Dendritic cell treated with granulocyte-macrophage colony-stimulating factor and Interleukin-4, amounts not matched to agents 40 ng/mL and 50 ng/mL, for 4 days (primary cell): ENCODE results near the gene KRT38.
"Not testable (repeated sequence)": the region's sequence is repeated elsewhere in the genome, so short reads cannot be mapped to it uniquely, and the experiment has no call there.

Experiments
- H3K27ac Mint-ChIP-seq: one replicate; pipeline ENCODE4 v1.8.0; 2022; ENCODE audit warnings: mild to moderate bottlenecking, mixed read lengths
- H3K27me3 Mint-ChIP-seq: one replicate; pipeline ENCODE4 v1.8.0; 2022; ENCODE audit warnings: mild to moderate bottlenecking, mixed read lengths
- H3K36me3 Mint-ChIP-seq: one replicate; pipeline ENCODE4 v1.8.0; 2022; ENCODE audit warnings: low read depth, mixed read lengths
- H3K4me1 Mint-ChIP-seq: one replicate; pipeline ENCODE4 v1.8.0; 2022; ENCODE audit warnings: low read depth, mixed read lengths
- H3K4me3 Mint-ChIP-seq: one replicate; pipeline ENCODE4 v1.8.0; 2022; ENCODE audit warnings: mild to moderate bottlenecking, moderate library complexity, mixed read lengths
- H3K9me3 Mint-ChIP-seq: one replicate; pipeline ENCODE4 v1.8.0; 2022; ENCODE audit warnings: mixed read lengths
- intact Hi-C: fragments of 100-400 bp; cut with micrococcal nuclease; formaldehyde crosslinking; loops from one replicate; pipeline ENCODE4 v1.15.0; 2022

Gene KRT38

DNA sequence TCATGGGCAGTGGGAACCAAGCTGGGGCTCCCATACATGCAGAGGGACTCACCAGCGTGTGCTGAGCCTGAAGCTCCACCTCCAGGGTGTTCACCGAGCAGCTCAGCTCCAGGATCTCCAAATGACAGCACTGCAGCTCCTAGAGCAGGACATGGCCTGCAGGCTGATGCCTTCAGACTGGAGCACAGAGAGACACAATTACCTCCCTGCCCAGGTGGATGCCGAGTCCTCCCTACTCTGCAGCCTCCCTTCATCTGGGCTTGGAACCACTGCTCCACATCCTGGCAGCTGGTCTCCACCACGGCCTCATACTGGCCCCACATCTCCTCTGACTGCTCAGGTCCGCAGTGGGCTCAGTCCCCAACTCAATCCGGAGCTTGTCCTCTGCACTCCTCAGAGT is 8.2 kb upstream of the KRT38 start:
- H3K36me3 Mint-ChIP-seq, result no peaks in the 10 kb centered on the region
- H3K27me3 Mint-ChIP-seq, result peaks cover 29% of the 10 kb centered on the region
- H3K27ac Mint-ChIP-seq, result no peak overlapping the region
- H3K4me3 Mint-ChIP-seq, result no peak overlapping the region
- intact Hi-C loops, result no loop called here
- no peaks in the 10 kb centered on the region for H3K9me3 Mint-ChIP-seq
- peaks cover 6% of the 10 kb centered on the region for H3K4me1 Mint-ChIP-seq

DNA sequence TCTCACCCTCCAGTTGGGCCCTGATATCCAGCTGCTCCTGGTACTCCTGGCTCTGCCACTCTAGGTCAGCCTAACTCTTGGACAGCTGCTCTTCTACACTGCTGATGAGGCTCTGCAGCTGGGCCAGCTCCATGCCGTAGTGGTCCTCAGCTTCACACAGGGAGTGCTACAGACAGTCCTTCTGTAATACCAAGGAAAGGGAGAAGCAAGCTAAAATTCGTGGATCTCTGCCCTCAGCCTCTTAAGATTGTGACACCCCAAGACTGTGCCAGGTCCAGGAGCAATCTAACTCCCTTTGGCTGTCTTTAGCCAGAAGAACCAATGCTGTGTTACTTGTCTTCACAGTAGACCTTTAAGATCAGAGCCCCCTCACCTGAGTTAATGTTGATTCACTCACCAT is 7.7 kb upstream of the KRT38 start:
- no peaks in the 10 kb centered on the region for H3K9me3 Mint-ChIP-seq
- H3K36me3 Mint-ChIP-seq, result no peaks in the 10 kb centered on the region
- H3K27me3 Mint-ChIP-seq, result peaks cover 28% of the 10 kb centered on the region
- H3K4me3 Mint-ChIP-seq, result no peak overlapping the region
- peaks cover 6% of the 10 kb centered on the region for H3K4me1 Mint-ChIP-seq
- H3K27ac Mint-ChIP-seq, result no peak overlapping the region
- intact Hi-C loops, result no loop called here

DNA sequence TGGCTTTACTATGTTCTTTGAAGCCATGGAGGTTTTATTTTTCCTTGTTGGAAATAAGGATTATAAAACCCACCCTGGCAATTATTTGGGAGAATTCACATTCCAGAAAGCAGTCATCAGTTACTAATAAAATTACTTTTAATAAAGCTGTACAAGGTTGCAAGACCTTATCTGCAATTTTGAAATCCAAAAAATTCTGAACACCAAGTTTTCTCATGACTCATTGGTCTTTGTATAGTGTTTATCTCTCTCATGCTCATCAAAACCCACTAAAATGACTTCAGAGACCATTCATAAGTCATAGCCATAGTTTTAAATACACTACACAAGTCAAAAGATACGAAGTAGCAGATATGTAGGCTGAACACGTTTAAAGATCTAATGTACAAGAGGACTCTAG is 6.0 kb upstream of the KRT38 start:
- H3K4me3 Mint-ChIP-seq, result no peak overlapping the region
- H3K4me1 Mint-ChIP-seq, result no peaks in the 10 kb centered on the region
- H3K27ac Mint-ChIP-seq, result no peak overlapping the region
- H3K27me3 Mint-ChIP-seq, result peaks cover 28% of the 10 kb centered on the region
- no peaks in the 10 kb centered on the region for H3K36me3 Mint-ChIP-seq
- intact Hi-C loops, result no loop called here
- no peaks in the 10 kb centered on the region for H3K9me3 Mint-ChIP-seq

DNA sequence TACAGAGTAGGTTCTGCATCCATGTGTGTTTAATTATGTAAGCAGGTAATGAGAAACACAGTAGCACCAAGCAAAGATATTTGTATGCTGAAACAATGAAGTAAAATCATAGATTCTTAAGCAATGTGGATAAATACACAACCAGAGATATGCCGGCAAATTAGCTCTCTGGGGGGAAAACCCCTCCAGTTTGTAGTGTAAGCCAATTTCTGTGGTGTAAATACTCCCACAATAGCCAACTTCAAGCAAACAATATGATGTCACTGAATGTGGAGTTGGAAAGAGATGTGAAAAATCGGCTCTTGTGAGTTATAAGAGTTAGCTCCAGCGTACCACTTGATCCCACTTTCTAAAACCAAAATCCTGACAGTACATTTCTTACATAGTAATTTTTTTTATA is 3.9 kb upstream of the KRT38 start:
- Mint-ChIP-seq H3K4me1 (no peaks in the 10 kb centered on the region), H3K4me3 (no peak overlapping the region), H3K9me3 (no peaks in the 10 kb centered on the region), H3K27ac (no peak overlapping the region), H3K27me3 (peaks cover 30% of the 10 kb centered on the region), H3K36me3 (no peaks in the 10 kb centered on the region)
- intact Hi-C loops, result no loop called here

DNA sequence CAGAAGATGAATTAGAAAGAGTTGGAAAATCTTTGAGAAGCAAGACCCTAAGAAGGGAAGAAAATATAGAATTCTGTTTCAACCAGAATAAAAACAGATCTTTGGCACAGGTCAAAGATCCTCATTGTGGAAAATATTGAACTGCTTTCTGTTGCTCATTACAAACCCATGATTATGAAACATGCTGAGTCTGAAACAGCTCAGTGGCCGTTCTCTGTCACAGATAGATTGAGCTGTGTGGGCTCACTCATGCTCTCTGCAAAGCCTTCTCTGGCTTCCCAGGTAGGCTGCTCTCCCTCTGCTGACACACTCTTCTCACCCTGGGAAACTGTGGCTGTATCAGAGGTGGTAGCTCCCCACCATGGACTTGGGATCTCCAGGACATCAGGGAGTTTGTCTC is 3.4 kb upstream of the KRT38 start:
- H3K4me3 Mint-ChIP-seq, result no peak overlapping the region
- H3K4me1 Mint-ChIP-seq, result no peaks in the 10 kb centered on the region
- intact Hi-C loops, result no loop called here
- peaks cover 28% of the 10 kb centered on the region for H3K27me3 Mint-ChIP-seq
- H3K9me3 Mint-ChIP-seq, result no peaks in the 10 kb centered on the region
- no peak overlapping the region for H3K27ac Mint-ChIP-seq
- no peaks in the 10 kb centered on the region for H3K36me3 Mint-ChIP-seq

DNA sequence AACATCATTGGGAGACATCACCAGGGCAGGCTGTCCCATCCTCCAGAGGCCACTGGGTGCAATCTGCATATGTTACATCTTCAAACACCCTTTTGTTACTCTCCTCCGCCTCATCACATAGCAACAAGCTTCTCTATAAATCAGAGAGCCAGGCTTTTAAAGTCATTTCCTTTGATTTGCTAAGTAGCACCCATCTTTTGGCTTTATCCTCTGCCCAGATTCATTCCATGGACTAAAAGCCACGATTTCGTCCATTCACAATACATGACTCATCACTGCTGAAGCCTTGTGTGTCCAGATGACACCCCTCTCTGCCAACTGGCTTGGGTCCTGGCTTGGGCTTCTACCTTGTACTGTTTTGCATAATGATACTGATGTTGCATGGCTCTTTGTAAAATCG is 2.0 kb upstream of the KRT38 start:
- H3K36me3 Mint-ChIP-seq, result no peaks in the 10 kb centered on the region
- no peaks in the 10 kb centered on the region for H3K4me1 Mint-ChIP-seq
- H3K27ac Mint-ChIP-seq, result no peak overlapping the region
- no peaks in the 10 kb centered on the region for H3K9me3 Mint-ChIP-seq
- intact Hi-C loops, result no loop called here
- H3K4me3 Mint-ChIP-seq, result no peak overlapping the region
- H3K27me3 Mint-ChIP-seq, result peaks cover 27% of the 10 kb centered on the region

DNA sequence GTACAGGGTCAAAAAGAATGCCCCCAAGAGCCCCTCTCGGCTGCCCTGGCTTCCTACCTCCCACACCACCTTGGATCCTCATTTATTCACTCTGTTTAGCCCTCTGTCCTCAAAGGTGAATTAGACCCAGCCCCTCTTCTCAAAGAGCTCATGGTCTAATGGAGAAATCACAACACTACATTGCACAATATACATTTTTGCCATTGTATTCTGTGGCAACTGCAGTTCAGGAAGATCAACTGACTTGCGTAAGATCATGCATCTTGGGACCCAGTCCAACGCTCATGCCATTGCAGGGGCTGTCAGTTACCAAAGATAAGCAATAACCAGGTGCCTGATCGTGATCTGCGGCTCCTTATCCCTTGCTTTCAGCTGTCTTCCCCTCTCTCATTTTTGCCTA is 1.4 kb downstream of the KRT38 start:
- Mint-ChIP-seq H3K4me3 (no peak overlapping the region), H3K4me1 (no peaks in the 10 kb centered on the region), H3K36me3 (no peaks in the 10 kb centered on the region), H3K27me3 (peaks cover 18% of the 10 kb centered on the region), H3K9me3 (no peaks in the 10 kb centered on the region), H3K27ac (no peak overlapping the region)
- intact Hi-C loops, result no loop called here

DNA sequence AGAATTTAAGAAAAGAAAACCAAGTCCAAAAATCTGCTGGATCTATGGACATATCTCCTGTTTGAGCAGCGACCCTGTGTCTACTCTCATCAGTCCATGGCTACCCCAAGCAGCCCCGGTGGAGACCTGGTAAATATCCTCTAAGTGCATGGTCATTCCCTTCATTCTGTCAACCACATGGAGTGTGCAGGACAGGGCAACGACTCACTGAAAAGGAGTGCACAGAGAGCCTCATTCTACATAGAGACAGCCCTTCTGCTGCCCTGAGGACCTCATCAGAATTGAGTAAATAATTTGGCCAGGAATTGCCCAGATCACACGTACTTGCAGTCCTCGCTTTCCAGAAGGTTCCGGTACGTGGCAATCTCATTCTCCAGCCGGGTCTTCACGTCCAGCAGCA is 3.0 kb downstream of the KRT38 start:
- intact Hi-C loops, result no loop called here
- no peaks in the 10 kb centered on the region for H3K9me3 Mint-ChIP-seq
- no peak overlapping the region for H3K27ac Mint-ChIP-seq
- no peak overlapping the region for H3K4me3 Mint-ChIP-seq
- no peaks in the 10 kb centered on the region for H3K4me1 Mint-ChIP-seq
- H3K36me3 Mint-ChIP-seq, result no peaks in the 10 kb centered on the region
- peaks cover 8% of the 10 kb centered on the region for H3K27me3 Mint-ChIP-seq

DNA sequence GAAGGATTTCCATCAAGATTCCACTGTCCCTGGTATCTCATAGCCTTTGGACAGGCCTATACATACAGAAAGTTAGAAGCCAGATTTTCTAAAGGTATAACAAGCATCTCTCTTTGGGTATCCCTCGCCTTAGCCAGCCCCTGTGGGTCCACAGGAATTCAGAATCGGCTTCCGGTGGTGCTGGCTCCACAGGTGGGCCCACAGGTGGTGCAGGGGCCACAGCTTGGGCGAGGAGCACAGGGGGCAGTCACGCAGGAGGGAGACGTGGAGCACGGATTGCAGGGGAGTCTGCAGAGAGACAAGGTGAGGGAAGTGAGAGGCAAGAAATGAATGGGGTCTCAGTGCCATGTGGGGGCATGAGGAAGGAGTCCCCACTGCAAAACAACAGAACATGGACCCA is 3.5 kb downstream of the KRT38 start:
- Mint-ChIP-seq H3K9me3 (no peaks in the 10 kb centered on the region), H3K36me3 (no peaks in the 10 kb centered on the region), H3K27me3 (peaks cover 6% of the 10 kb centered on the region), H3K27ac (no peak overlapping the region), H3K4me1 (no peaks in the 10 kb centered on the region), H3K4me3 (no peak overlapping the region)
- intact Hi-C loops, result no loop called here

DNA sequence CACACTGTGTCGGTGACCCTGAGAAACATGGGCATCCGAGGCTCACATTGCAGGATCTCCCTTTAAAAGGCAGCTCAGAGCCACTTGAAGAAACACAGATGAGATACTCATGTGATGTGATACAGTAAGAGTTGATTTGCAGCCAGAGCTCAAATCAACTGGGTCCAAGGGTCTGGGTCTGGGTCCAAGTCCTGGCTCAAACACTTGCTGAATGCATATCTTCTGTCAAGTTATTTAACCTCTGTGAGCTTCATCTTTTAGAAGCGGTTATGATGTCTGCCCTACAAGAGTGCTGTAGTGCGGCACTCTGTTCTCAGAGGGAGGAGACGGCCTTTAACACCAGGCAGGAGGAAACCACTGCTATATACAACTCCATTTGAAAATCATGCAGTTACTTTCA is 6.4 kb downstream of the KRT38 start:
- Mint-ChIP-seq H3K9me3 (no peaks in the 10 kb centered on the region), H3K4me1 (no peaks in the 10 kb centered on the region), H3K4me3 (no peak overlapping the region), H3K27me3 (peaks cover 10% of the 10 kb centered on the region), H3K36me3 (no peaks in the 10 kb centered on the region), H3K27ac (no peak overlapping the region)
- intact Hi-C loops, result no loop called here

DNA sequence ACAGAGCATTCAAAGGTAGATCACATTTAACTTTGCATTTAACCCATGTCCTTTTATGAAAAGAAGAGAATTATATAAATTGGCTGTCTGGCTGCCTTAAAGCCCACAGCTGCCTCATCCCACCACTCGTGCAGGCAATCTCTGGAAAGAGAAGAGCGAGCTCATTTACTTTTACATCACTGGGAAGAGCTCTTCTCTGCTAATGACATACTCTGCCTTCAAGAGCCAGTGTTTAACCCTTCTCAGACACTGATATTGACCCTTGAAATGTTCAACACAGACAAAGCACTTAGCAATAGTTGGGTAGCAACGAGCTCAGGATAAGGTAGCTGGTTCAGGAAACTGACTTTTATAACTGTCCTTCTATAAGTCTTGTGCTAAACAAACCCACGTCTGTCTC is 6.8 kb downstream of the KRT38 start:
- H3K27ac Mint-ChIP-seq, result no peak overlapping the region
- intact Hi-C loops, result no loop called here
- peaks cover 10% of the 10 kb centered on the region for H3K27me3 Mint-ChIP-seq

DNA sequence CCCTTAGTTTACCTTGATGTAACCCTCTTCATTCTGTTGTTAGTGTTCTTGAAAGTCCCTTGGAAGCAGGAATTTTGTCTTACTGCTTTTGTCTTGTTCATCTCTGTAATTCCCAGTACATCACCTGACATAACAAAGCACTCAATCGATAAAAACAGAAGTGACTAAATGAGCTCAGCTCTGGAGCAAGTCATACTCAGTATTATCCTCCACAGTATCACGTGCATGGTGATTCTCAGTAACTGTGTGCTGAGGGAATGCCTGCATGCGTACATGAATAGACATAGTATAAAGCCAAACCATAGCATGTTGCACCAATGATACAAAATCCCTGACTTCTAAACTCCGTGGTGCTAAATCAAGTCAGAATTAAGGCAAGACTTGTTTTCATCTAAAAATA is 7.2 kb downstream of the KRT38 start:
- H3K27me3 Mint-ChIP-seq, result peaks cover 10% of the 10 kb centered on the region
- no peaks in the 10 kb centered on the region for H3K36me3 Mint-ChIP-seq
- intact Hi-C loops, result no loop called here
- H3K4me1 Mint-ChIP-seq, result no peaks in the 10 kb centered on the region
- H3K4me3 Mint-ChIP-seq, result no peak overlapping the region
- no peaks in the 10 kb centered on the region for H3K9me3 Mint-ChIP-seq
- no peak overlapping the region for H3K27ac Mint-ChIP-seq

More for the DNA sequence above, 6.8 kb downstream of the KRT38 start:
- Mint-ChIP-seq H3K4me1 (no peaks in the 10 kb centered on the region), H3K36me3 (no peaks in the 10 kb centered on the region), H3K9me3 (no peaks in the 10 kb centered on the region), H3K4me3 (no peak overlapping the region)

DNA sequence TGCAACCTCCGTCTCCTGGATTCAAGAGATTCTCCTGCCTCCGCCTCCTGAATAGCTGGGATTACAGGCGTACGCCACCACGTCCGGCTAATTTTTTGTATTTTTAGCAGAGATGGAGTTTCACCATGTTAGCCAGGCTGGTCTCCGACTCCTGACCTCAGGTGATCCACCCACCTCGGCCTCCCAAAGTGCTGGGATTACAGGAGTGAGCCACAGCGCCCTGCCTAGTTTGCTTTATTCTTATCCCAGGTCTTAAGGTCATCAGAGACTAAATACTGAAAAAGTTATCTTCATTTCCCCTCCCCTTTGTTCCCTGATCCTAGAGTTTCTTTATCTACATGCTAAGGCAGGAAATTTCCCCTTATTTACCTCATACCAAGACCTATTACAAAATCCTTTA is 10.4 kb downstream of the KRT38 start:
- H3K4me1 Mint-ChIP-seq, intact Hi-C loops, H3K4me3 Mint-ChIP-seq, H3K27ac Mint-ChIP-seq, H3K36me3 Mint-ChIP-seq, H3K9me3 Mint-ChIP-seq: not testable (repeated sequence)
- peaks cover 11% of the 10 kb centered on the region for H3K27me3 Mint-ChIP-seq

DNA sequence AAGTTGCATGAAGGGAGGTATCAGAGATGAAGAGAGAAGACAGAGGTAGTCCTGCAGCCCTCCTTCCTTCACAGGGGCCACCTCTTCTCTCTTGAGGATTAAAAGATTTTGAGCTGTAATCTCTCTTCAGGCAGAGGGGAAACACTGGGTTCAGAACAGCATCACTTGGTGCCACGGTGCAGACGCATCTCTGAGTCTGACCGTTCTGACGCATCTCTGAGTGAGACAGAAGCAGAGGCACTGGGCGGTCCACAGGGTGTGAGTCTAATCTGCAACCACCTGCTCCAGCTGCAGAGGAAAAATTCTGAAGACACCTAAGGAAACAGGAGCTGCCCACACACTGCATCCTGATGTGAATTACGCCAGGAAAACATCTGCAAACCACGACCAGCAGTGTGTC is 11.1 kb downstream of the KRT38 start:
- no peaks in the 10 kb centered on the region for H3K4me1 Mint-ChIP-seq
- peaks cover 11% of the 10 kb centered on the region for H3K27me3 Mint-ChIP-seq
- no peak overlapping the region for H3K4me3 Mint-ChIP-seq
- intact Hi-C loops, result no loop called here
- H3K36me3 Mint-ChIP-seq, result no peaks in the 10 kb centered on the region
- H3K9me3 Mint-ChIP-seq, result no peaks in the 10 kb centered on the region
- no peak overlapping the region for H3K27ac Mint-ChIP-seq

DNA sequence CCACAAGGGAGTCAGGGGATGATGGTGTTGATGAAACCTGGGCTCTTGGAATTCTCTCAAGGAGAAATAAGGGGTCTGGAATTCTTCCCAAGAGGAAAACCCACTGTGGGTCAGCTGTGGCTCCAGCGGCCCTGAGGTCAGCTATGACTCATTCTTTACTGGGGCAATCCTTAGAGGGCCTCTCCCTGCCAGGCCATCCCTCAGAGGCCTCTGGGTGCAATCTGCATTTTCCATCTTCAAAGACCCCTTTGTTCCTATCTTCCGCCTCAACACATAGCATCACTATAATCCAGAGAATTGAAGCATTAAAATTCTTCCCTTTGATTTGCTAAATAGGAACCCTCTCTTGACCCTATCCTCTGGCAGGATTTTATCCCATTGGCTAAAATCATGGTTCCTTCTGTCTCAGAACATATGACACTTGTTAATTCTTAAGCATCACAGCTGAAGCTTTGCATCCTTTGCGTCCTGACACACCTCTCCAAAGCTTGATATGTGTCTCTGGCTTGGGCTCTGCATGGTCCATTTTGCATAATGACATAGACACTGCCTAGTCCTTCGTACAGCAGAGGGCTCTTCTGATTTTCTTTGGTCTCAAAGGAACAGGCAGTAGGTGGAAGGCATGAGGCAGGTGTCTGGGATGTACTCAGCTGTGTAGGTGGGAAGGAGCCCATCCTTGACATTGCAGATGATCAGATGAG is 12.0 kb downstream of the KRT38 start:
- intact Hi-C loops, result no loop called here
- H3K4me1 Mint-ChIP-seq, result no peaks in the 10 kb centered on the region
- H3K4me3 Mint-ChIP-seq, result no peak overlapping the region
- H3K9me3 Mint-ChIP-seq, result no peaks in the 10 kb centered on the region
- H3K27ac Mint-ChIP-seq, result no peak overlapping the region
- H3K36me3 Mint-ChIP-seq, result no peaks in the 10 kb centered on the region
- H3K27me3 Mint-ChIP-seq, result peaks cover 15% of the 10 kb centered on the region
